ENCODE data around the gene FOXD4L6.
"Not testable (repeated sequence)": the region's sequence is repeated elsewhere in the genome, so short reads cannot be mapped to it uniquely, and the experiment has no call there.

FOXD4L6 gene

GRCh38 chr9:41098759-41099158, 29.7 kb downstream of the FOXD4L6 start:
- not testable (repeated sequence) for DNase-seq (ENCODE audit: low spot score)

GRCh38 chr9:41095060-41095459, 33.4 kb downstream of the FOXD4L6 start:
- DNase-seq (ENCODE audit: low spot score) = not testable (repeated sequence)

GRCh38 chr9:41094010-41094773, 34.3 kb downstream of the FOXD4L6 start:
- not testable (repeated sequence) for DNase-seq (ENCODE audit: low spot score)

- DNase-seq (ENCODE audit: low spot score) = not testable (repeated sequence)
These were observed 37.6 kb downstream of the FOXD4L6 start for GRCh38 chr9:41090922-41091321.

- DNase-seq (ENCODE audit: low spot score) = not testable (repeated sequence)
These were observed 38.1 kb downstream of the FOXD4L6 start for GRCh38 chr9:41090386-41090785.

GRCh38 chr9:41088450-41089059, 39.9 kb downstream of the FOXD4L6 start:
- not testable (repeated sequence) for DNase-seq (ENCODE audit: low spot score)

GRCh38 chr9:41087929-41088328, 40.6 kb downstream of the FOXD4L6 start:
- DNase-seq (ENCODE audit: low spot score) = not testable (repeated sequence)

GRCh38 chr9:41087157-41087780, 41.2 kb downstream of the FOXD4L6 start:
- DNase-seq (ENCODE audit: low spot score) = peak; percentile 1

GRCh38 chr9:41086685-41087084, 41.8 kb downstream of the FOXD4L6 start:
- not testable (repeated sequence) for DNase-seq (ENCODE audit: low spot score)

GRCh38 chr9:41086215-41086614, 42.3 kb downstream of the FOXD4L6 start:
- DNase-seq (ENCODE audit: low spot score) = not testable (repeated sequence)

- DNase-seq (ENCODE audit: low spot score) = not testable (repeated sequence)
These were observed 46.1 kb downstream of the FOXD4L6 start for GRCh38 chr9:41082358-41082757.

GRCh38 chr9:41079464-41079863, 49.0 kb downstream of the FOXD4L6 start:
- not testable (repeated sequence) for DNase-seq (ENCODE audit: low spot score)

GRCh38 chr9:41077586-41077985, 50.9 kb downstream of the FOXD4L6 start:
- not testable (repeated sequence) for DNase-seq (ENCODE audit: low spot score)
